CD4-positive, alpha-beta T cell treated with Interleukin-15 for 1 hour (primary cell): Measurements from ENCODE around the gene BTG1.

Experiments
- DNase-seq: peaks from one replicate; pipeline ENCODE4 v3.0.0-alpha.2; 2020

Gene BTG1, protein sequence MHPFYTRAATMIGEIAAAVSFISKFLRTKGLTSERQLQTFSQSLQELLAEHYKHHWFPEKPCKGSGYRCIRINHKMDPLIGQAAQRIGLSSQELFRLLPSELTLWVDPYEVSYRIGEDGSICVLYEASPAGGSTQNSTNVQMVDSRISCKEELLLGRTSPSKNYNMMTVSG

DNA sequence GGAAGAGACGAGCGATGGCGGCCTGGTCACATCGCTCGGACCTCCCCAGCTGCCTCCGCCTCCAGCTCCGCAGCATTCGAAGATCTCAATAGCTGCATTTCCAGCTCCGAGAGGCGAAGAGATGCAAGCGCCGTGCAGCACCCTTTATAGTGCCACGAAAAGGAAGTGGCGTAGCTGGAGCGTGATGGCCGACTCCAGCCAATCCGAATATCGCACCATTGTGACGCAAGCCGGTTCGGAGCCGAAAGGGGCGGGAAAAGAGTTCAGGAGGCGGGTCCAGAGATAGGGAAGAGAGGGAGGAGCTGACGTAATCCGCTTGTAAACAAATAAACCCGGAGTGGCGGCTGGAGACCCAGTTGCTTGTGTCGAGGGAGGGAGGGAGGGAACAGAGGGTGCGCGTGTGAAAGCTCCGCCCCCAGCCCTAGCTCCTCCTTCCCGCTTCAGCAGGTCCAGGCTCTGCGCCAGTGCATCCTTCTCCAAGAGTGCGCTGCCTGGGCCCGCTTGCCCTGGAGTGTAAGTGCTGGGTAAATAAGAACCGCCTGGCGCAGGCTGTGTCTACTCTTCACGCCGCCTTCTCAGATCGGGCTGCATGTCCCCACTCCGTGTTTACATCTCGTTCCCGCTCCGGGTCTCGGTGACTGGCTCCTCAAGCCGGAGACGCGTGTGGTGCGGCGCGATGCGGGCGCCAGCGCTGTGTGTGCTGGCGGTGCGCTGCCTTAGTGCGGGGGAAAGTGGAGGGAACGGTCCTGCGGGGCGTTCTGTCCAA lies at the start of gene BTG1:
Gene BTG1 (minus strand): TSS at position 116 of the 766 bp plus-strand sequence. CDS start 311 bp downstream, outside the sequence.
- DNase-seq: peak; percentile 100

DNA sequence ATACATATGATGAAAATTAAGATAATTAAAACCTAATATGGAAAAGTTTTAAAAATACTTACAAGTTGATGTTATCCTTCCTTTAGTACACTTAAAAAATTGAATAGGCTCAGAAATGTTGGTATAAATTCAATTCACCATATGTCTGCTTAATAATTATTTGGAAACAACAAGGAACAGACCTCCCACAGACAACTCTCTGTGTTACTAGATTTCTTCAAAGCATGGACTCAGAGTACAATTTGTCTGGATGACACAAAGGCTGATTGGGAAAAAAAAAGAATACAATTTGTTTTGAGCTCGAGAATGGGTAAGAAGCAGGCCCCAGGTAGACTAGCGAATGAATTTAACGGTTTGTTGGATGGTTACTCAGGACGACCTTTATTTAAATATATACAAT lies 48.9 kb upstream of the BTG1 start:
- DNase-seq: no peak

DNA sequence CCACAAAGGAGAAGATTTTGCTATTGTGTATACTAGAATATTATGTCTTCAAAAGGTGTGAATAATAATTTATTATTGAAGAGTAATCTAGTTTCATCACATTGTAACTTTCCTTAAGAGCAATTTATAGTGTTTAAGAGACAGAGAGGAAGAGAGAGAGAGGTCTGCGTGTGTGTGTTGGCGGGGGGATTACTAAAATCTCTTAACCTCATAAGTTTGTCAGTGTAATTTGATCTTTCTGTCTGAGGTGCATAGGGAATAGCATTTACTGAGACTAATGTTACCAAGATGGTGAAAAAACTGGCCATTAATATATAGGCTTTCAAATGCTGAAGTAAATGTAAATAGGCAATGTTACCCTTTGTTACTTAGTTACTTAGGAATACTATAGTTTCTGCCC lies 48.2 kb upstream of the BTG1 start:
- no peak for DNase-seq

DNA sequence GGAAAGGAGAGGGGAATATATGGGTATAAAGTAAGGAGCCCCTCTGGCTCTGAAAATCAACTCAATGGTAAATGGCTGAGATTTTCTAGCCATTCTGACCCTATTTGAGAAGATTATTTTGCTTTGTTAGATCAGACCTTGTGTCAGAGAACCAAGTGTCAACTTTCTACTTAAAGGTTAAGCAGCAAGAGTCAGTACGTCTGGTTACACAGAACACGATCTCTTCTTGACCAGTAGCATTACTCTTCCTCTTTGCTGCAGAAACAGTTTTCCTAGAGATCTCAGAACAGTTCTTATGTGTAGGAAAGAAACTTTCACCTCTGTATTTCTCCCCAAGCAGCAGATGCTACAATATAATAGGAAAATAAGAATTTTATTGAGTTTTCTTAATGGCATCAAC lies 47.4 kb upstream of the BTG1 start:
- no peak for DNase-seq

DNA sequence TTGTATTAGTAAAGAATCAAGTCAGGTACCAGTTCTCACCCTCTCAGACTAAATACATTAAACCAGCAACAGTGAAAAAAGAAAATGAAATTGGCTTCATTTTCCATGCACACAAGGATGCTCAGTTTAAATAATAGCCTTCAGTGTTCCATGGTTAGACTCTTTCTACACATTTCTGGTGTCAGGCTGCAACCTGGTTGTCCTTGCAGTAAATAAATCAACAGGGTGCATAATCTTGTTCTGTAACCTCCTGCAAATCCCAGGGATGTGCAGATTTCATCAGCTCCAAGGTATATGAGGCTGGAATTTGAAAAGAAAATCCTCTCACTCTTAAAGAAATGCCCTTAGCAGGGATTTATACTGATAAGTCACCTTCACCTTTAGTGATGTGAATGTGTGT lies 46.7 kb upstream of the BTG1 start:
- DNase-seq: no peak

DNA sequence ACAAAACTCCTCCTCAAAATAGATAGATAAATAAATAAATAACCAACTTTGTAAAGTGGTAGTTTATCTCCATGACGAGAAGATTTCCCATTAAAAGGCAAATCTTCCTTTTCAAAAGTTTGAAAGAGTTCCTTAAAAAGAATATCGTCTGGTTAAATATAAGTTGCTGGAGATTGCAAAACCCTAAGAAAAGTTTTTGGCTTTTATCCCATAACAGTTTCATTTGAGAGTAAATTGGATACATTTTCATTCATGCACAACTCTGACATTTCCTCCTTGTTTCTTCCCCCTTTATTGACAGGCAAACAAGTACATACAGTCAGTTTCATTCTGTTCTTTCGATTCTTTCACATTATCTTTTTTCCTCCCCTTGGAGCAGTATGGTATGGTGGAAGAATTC lies 45.4 kb upstream of the BTG1 start:
- no peak for DNase-seq

DNA sequence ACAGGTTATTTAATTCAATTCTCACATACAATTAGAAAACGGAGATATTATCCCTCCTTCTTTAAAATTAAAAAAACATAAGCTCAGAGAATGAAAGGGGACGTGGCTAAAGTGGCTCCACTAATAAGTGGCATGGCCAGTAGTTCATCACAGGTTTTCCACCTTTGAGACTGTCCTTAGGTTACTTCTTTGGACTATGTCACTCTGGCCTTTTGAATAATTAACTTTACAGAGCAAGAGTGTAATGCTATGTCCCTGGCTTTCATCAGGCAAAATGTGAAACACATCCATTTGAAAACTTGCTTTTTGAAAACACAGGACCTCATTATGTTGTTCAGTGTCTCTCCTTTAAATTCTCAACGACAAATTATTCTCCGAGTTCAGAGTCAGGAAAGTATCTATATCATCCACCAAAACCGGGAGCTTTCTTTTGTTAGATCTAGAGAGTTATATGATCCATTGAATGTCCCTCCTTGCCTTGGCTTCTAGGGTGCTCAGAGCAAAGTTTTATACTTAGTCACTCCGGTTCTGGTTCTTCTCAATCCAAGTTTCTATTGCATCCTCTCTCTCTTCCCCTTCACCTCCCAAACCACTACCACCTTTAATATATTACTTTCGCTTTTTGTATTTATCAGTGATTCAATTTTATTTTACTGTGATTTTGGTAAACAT lies 43.0 kb upstream of the BTG1 start:
- no peak for DNase-seq

DNA sequence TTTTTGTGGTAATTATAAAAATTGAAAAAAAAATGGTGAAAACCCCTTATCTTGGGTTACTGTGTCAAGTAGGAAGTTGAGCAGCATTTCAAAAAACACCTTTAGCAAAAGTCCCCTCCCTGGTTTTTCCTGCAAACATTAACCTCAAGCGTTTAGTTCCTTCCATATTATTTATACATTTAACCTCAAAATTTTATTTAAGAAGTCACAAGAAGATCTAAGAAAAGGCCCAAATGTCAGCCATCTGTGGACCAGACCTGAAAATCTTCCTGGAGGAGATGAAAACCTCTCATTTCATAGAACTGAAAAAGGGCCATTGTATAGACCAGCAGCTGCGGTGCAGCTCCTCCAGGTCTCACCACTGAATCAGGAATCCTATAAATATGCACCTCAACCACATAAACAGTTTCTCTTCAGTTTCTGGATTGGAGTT lies 40.4 kb upstream of the BTG1 start:
- DNase-seq: peak; percentile 20

DNA sequence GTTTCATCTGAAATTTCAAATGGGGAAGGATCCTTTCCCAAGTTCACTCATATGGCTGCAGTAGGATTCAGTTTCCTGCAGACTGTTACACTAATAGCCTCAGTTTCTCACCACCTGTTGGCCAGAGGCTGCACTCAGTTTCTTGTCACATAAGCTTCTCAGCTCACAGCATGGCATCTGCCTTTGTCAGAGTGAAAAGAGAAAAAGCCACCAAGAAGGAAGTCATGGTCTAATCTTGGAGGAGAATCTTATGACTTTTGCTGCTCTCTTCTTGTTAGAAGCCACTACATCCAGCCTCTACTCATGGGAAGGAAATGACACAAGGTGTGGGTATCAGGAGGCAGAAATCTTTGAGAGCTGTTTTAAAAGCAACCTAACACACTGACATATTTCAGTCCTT lies 39.4 kb upstream of the BTG1 start:
- no peak for DNase-seq

DNA sequence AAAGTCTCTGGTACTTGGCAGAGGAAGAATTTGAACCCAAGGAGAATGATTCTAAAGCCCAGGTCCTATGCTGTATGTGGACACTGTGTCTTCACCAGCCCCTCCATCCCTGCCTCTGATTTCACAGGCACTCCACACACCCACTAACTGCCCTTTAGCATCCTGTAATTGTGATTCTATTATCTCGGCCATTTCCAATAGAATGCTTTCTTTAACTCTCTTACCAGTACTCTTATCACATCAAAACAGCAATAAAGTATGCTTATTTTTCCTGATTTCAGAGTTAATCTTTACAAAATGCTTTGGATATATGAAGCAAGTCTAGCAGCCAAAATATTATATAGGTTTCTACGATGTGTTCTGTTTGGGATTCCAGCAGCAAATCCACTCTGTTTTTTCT lies 37.9 kb upstream of the BTG1 start:
- no peak for DNase-seq

DNA sequence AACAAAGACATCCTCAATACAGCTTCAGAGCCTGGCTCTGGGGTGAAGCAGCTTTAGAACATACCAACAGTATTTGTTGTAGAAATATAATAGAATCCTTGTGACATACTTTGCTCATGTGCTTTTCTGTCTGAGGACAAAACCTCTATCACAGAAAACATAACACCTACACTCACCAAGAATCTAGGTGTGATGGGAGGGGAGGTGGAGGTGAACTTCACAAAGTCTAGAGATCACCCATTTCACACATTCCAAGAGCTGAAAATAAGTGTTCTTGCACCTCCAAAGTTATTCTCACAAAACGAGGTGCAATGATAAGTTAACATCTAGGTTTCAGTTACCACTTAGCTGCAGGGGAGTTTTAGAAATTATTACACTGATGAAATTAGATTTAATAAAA lies 32.7 kb upstream of the BTG1 start:
- DNase-seq: no peak

DNA sequence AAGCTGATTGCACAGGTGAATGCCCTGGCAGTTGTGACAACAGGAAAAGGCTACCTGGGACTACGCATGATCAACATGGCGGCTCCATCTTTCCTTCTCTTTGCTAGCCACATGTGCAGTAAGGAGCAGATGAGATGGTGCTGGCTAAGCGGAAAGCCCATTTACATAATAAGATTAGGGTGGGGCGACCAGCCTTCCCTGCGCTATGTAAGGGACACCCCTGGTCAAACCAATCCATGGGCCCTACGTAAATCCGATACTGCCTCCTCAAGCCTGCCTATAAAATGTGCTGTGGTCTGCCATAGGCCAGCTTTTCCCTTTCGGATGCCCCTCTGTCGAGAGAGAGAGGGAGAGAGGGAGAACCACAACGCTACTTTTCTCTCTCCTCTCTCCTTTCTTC lies 31.0 kb upstream of the BTG1 start:
- no peak for DNase-seq

DNA sequence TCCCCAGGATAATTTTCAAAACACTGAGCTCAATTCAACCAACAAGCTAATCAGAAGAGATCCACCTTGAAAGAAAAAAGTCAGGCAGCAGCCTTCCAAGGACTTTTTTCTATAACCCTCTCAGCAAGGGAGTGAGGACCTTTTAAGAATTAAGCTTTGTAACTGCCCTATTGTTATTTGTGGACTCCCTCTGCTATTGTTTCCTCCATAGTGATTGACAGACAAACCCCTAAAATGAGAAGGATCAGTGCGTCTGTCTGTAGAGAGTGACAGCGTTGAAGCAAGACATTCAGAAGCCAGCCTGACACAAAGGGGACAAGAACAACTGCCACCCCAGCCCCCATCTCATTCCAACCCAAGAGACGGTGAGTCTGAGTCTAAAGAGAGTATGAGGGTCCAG lies 30.3 kb upstream of the BTG1 start:
- no peak for DNase-seq

DNA sequence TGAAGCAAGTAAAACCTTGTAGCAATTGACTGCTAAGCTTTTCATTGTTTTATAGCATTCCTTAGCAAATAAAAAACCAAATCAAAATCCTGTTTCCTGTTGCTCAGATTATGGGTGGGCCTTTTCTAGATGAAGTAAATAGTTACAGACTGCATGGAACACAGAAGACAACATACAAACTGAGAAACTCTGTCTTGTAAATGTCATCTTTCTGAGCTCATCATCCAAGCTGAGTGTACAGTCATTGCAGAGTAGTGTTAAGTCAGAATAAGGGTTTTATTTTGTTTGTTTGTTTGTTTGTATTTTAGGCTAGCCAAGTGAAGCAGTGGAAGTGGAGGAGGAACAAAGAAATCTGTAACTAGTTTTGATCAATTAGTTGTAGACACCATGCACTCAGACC lies 24.4 kb upstream of the BTG1 start:
- DNase-seq: no peak

DNA sequence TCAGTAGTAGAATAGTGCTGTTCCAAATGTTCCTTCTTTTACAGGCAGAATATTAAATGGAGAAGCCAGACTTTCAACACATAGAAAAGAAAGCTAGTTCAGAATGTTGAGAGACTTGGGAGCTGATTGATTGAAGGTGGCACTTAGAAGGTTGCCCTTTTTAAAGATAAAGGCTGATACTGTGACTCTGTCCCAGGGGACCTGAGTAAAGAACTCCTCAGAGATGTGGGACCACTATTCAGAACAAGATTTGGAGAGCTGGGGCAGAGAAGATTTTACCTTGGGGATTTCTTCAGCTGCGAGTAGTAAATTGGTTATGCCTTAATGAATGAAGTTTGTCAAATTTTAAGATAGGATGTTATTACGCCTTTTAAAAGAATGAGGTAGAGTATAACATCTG lies 21.4 kb upstream of the BTG1 start:
- DNase-seq: no peak

DNA sequence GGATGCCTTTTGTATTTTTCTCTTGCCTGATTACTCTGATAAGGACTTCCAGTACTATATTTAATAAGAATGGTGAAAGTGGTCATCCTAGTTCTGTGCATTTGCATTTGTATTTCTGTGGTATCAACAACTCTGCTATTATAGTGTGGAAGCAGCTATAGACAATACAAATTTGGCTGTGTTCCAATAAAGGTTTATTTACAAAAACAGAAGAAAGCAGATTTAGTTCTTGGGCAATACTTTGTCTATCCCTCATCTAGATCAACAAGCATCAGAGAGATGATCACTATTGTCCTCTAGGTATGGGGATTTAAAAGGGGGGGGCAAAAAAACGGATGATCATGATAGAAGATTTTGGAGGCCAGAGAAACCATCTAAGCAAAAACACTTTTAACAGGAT lies 19.1 kb upstream of the BTG1 start:
- no peak for DNase-seq

DNA sequence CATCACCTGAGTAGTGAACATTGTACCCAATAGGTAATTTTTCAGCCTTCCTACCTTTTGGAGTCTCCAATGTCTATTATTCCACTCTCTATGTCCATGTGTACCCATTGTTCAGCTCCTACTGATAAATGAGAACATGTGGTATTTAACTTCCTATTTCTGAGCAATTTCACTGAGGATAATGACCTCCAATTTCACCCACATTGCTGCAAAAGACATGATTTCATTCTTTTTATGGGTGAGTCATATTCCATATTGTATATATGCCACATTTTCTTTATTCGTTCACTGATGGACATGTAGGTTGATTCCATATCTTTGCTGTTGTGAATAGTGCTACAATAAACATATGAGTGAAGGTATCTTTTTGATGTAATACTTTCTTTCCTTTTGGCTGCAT lies 16.4 kb upstream of the BTG1 start:
- no peak for DNase-seq

DNA sequence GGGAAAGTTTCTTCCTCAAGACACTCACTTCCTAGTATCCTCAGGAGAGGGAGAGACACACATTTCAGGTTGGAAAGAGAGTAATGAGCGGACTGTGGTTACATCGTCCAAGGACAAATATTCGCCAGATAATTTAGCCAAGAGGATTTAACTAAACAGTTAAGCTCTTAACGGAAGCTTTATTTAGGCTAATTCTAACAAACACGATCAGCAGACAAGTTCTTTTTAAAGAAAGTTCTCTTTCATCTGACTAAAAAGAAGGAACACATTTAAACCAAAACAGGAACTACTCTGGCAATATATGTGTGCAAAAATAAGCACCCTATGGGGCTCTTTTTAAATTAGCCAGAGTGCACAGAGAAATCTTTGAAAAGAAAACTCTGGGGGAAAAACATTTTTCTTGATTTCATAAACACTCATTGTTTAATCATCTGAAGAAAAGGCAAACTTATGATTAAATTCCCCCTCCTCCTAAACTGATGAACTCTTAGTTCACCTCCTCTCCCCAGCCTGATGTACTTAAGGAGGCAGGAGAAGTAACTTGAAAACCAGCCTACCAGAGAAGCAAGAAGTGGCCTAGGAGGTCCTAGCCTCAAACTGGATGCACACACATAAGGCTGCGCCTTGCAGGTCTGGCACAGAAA lies 13.3 kb upstream of the BTG1 start:
- no peak for DNase-seq

DNA sequence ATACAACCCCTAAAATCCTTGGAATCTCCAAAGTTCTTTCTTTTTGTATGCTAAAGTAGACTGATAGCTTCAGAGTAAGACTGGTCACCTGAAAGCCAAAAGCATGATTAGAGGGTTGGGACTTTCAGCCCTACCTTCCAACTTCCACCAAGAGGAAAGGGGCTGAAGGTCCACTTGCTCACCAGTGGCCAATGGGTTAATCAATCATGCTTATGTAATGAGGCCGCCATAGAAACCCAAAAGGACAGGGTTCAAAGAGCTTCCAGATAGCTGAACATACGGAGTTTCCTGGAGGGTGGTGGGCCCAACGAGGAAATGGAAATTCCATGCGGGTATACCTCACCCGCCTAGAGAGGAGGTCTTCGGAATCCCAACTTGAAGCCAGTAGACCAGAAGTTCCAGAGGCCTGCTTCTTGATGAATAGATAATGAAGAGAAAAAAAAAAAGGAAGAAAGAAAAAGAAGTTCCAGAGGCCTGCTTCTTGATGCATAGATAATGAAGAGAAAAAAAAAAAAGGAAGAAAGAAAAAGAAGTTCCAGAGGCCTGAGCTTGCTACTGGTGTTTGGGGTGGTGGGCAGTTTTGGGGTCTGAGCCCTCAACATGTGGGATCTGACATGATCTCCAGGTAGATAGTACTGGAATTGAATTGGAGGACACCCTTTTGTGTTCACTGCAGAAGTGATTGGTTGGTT lies 11.2 kb upstream of the BTG1 start:
- DNase-seq: no peak

DNA sequence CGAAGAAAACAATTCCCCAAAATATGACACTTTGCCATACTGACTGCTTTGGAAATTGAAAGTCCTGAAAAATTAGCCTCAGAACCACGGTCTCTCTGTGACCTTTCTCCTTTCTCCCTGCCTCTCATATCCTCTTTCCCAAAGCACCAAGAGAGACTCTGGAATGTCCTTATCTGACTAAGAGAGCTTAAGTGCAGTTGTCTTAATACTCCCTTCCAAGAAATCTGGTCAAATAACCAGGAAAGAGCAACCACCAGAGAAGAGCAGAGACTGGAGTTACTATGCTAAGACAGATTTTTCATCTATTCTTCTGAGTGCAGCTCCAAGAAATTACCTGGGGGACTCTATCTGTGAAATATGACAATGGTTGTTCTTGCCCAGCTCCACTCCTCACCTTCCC lies 10.5 kb upstream of the BTG1 start:
- no peak for DNase-seq

DNA sequence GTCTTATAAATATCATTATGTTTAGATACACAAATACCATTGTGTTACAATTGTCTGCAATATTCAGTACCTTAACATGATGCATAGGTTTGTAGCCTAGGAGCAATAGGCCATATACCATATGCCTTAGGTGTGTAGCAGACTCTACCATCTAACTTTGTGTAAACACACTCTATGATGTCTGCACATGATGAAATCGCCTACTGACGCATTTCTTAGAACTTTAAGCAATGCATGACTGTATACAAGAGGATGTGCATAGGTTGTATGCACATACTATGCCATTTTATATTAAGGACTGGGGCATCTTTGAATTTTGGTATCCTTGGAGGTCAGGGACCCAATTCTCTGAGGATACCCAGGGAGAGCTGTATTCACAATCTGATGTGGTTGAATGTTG lies 10.1 kb upstream of the BTG1 start:
- DNase-seq: no peak

DNA sequence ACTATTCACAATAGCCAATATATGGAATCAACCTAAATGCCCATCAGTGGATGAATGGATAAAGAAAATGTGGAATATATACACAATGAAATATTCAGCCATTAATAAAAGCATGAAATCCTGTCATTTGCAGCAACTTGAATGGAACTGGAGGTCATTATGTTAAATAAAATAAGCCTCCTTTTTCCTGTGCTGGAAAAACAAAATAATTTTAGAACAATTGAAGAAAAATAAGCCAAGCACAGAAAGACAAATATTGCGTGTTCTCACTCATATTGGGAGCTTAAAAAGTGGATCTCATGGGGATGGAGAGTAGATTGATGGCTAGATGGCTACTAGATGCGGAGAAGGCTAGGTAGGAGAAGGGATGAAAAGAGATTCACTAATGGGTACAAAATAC lies 6.3 kb upstream of the BTG1 start:
- DNase-seq: no peak

DNA sequence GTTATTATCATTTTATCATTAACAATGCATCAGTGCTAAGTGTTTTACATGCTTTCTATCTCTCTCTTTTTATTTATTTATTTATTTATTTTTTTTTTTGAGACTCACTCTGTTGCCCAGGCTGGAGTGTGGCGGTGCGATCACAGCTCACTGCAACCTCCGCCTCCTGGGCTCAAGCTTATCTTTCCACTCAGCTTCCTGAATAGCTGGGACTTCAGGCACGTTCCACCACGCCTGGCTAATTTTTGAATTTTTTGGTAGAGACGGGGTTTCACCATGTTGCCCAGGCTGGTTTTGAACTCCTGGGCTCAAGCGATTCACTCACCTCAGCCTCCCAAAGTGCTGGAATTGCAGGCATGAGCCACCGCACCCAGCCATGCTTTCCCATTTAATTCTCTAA lies 3.9 kb upstream of the BTG1 start:
- no peak for DNase-seq
